Body of pancreas (tissue), 4 donors: Measurements from ENCODE around the gene GLG1.

ENCODE experiments used
- CTCF ChIP-seq, 7 experiments: fragments of 450-650 bp in 4 of 7; fragments of 200-600 bp in 3 of 7; sonication (generic) in 3 of 7; IDR thresholded peaks; one replicate each; pipeline ENCODE4 v1.5.1; 2016 to 2019; ENCODE audit warnings: antibody characterized with exemption in 7 of 7
- POLR2A ChIP-seq, 3 donors: fragments of 450-650 bp; IDR thresholded peaks; one replicate each; pipeline ENCODE4 v1.6.1; 2016; ENCODE audit warnings: antibody characterized with exemption in 3 of 3, mild to moderate bottlenecking in 2 of 3

GRCh38 chr16:74591876-74592650 is 14.9 kb downstream of the GLG1 start:
- TF ChIP-seq CTCF (IDR thresholded peaks at IDR 0.05), result no peak
- TF ChIP-seq POLR2A (IDR thresholded peaks at IDR 0.05), result no peak
